ENCODE results near the gene FOXP1. TPM values are rescaled to one million over a fixed set of nuclear protein-coding genes. Genes with fewer than 3 reads are reported as not detected.

The FOXP1 gene
- total and polyA plus RNA-seq, 2 of the 13 experiments (the other 11 are each of a cell fraction or from before 2014, with no cell fraction given), result 40.4 to 59.0 TPM

GRCh38 chr3:71465371-71466036 lies 118.0 kb downstream of the FOXP1 start:
- H2AFZ ChIP-seq (ENCODE audit: low read length), result no peak overlapping the region
- FAIRE-seq, result no peak
- TF ChIP-seq CBX2 (IDR thresholded peaks at IDR 0.05; ENCODE audit: low read depth, low read length) (no peak), CBX2 (CRISPR knock-in tag; IDR thresholded peaks at IDR 0.05; ENCODE audit: low read depth) (no peak), MED8 (CRISPR knock-in tag; IDR thresholded peaks at IDR 0.05; ENCODE audit: insufficient replicate concordance) (no peak), SMARCC2 (IDR thresholded peaks at IDR 0.05) (no peak), ZNF788 (CRISPR knock-in tag; IDR thresholded peaks at IDR 0.05; ENCODE audit: borderline replicate concordance) (no peak), KLF15 (CRISPR knock-in tag; IDR thresholded peaks at IDR 0.05; ENCODE audit: borderline replicate concordance) (no peak), BORCS8-MEF2B (CRISPR knock-in tag; IDR thresholded peaks at IDR 0.05) (no peak), ZBTB42 (CRISPR knock-in tag; IDR thresholded peaks at IDR 0.05) (no peak), TGIF2 (CRISPR knock-in tag; IDR thresholded peaks at IDR 0.05) (no peak), CCDC6 (CRISPR knock-in tag; IDR thresholded peaks at IDR 0.05) (no peak), POLR2AphosphoS5 (IDR thresholded peaks at IDR 0.05; ENCODE audit: low read depth, low read length) (no peak), ATF4 (CRISPR knock-in tag; IDR thresholded peaks at IDR 0.05) (no peak), ZNF205 (CRISPR knock-in tag; IDR thresholded peaks at IDR 0.05) (no peak), PLSCR1 (CRISPR knock-in tag; IDR thresholded peaks at IDR 0.05; ENCODE audit: borderline replicate concordance) (no peak), ZBTB25 (CRISPR knock-in tag; IDR thresholded peaks at IDR 0.05) (no peak), ZNF446 (CRISPR knock-in tag; IDR thresholded peaks at IDR 0.05) (no peak), ZXDC (CRISPR knock-in tag; IDR thresholded peaks at IDR 0.05) (no peak), RXRB (CRISPR knock-in tag; IDR thresholded peaks at IDR 0.05; ENCODE audit: borderline replicate concordance) (no peak)
- no peak overlapping the region for H3K27ac ChIP-seq (ENCODE audit: extremely low read length, insufficient read depth, low read length)
- no TSS peak for BruUV-seq (replicated peaks)
- no peak overlapping the region for H3K4me3 ChIP-seq (replicated peaks in 1 of 3; ENCODE audit: insufficient read depth in 1 of 3, low read depth in 2 of 3, low read length in 3 of 3)
- H3K4me2 ChIP-seq (ENCODE audit: low read depth, low read length), result no peak overlapping the region
- 92% methylated on average over 11 of the region's 13 CpGs for WGBS (ENCODE audit: low lambda C conversion rate)
- H3K9me3 ChIP-seq (ENCODE audit: low read length), result no peaks in the 10 kb centered on the region
- DNase-seq (ENCODE audit: low spot score), result no peak
- no peak; the same call in 2 of the 3 replicates for ATAC-seq
- ChIA-PET CTCF (ENCODE audit: low intra/inter-chr PET ratio, low total read pairs) (no interaction called here), POLR2A (no interaction called here)
- H3K27me3 ChIP-seq (ENCODE audit: control insufficient read depth in 1 of 2, insufficient read depth in 2 of 2, low read length in 2 of 2), result no peaks in the 10 kb centered on the region
- in situ Hi-C loops (cut with HindIII; ENCODE audit: extremely low pct_ligation_motif_present, low pct_unique_long_range_greater_than_20kb), result no loop called here
- intact Hi-C loops (cut with micrococcal nuclease; ENCODE audit: unreplicated experiment), result no loop called here
- H4K20me1 ChIP-seq (ENCODE audit: insufficient read depth, low read length), result no peaks in the 10 kb centered on the region; the same call in none of the 2 replicates
- H3K36me3 ChIP-seq (replicated peaks in 1 of 2; ENCODE audit: control insufficient read depth in 1 of 2, insufficient read depth in 2 of 2, low read length in 2 of 2), result no peaks in the 10 kb centered on the region; a peak in 2 of 5 replicates
- H3K79me2 ChIP-seq (ENCODE audit: insufficient read depth, low read length), result peaks cover 9% of the 10 kb centered on the region
- H3K4me1 ChIP-seq (ENCODE audit: insufficient read depth, low read length), result no peaks in the 10 kb centered on the region
- H3K9ac ChIP-seq (ENCODE audit: insufficient read depth, low read depth, low read length), result no peak overlapping the region
